ENCODE measurements around the gene DBN1. TPM values are rescaled to one million over a fixed set of nuclear protein-coding genes. Genes with fewer than 3 reads are reported as not detected.

Gene DBN1
- total and polyA plus RNA-seq, 9 of the 15 experiments (the other 6 are each of a cell fraction or from before 2014, with no cell fraction given): 0.25 to 87.2 (median 27.9) TPM

- intact Hi-C loops (cut with micrococcal nuclease) (no loop called here), in situ Hi-C loops (cut with MboI) (no loop called here)
- Histone ChIP-seq H4K20me1 (replicated peaks; ENCODE audit: control insufficient read depth, insufficient read depth, low read length) (no peaks in the 10 kb centered on the region), H3K4me3 (no peak overlapping the region), H3K4me1 (replicated peaks in 1 of 2; ENCODE audit: control insufficient read depth in 2 of 2, insufficient read depth in 2 of 2, low read length in 2 of 2) (peaks cover 26 to 64% of the 10 kb centered on the region in 2 experiments), H3K4me2 (ENCODE audit: insufficient read depth, low read length) (no peak overlapping the region), H3K9ac (ENCODE audit: insufficient read depth in 1 of 2, low read depth in 2 of 2, low read length in 2 of 2) (peak overlapping the region in 1 of 2 experiments; percentile 73; a peak in 2 of 4 replicates), H3K9me1 (ENCODE audit: control insufficient read depth, insufficient read depth, low read length) (no peaks in the 10 kb centered on the region), H3K27ac (ENCODE audit: extremely low read depth, low read depth, low read length) (no peak overlapping the region), H3K79me2 (ENCODE audit: control insufficient read depth, insufficient read depth, low read length) (peaks cover 14% of the 10 kb centered on the region; the same call in 2 of the 3 replicates), H3K27me3 (ENCODE audit: control insufficient read depth in 2 of 2, insufficient read depth in 2 of 2, low read length in 2 of 2) (no peaks in the 10 kb centered on the region), H2AFZ (ENCODE audit: low read depth, low read length) (no peak overlapping the region), H3K9me3 (replicated peaks; ENCODE audit: control insufficient read depth, insufficient read depth, low read depth, low read length) (no peaks in the 10 kb centered on the region), H3K36me3 (ENCODE audit: control insufficient read depth, insufficient read depth, low read length) (peaks cover 22% of the 10 kb centered on the region)
- CTCF ChIA-PET (ENCODE audit: low intra/inter-chr PET ratio): no interaction called here
- POLR2A ChIA-PET: interaction anchor here (0.6 to 1.6 kb wide), 6 partner anchors 8 to 88 kb away, joined by 3 to 7 read pairs (median 4); partner anchors contain the start of genes DDX41 and TMED9
- BruUV-seq (replicated peaks): no TSS peak
- no peak for ATAC-seq
- 90% methylated on average over 24 of the region's 47 CpGs for WGBS (ENCODE audit: insufficient coverage, low coverage, missing lambda C conversion rate)
- no peak for FAIRE-seq
- no peak for DNase-seq (ENCODE audit: extremely low read depth in 1 of 4, low spot score in 3 of 4)
- TF ChIP-seq VEZF1 (CRISPR knock-in tag; IDR thresholded peaks at IDR 0.05): no peak
- TF ChIP-seq PHF8 (IDR thresholded peaks at IDR 0.05; ENCODE audit: borderline replicate concordance, low read length): no peak
- peak; percentile 12; the same call in 1 of the 2 replicates for TF ChIP-seq RBFOX2 (IDR thresholded peaks at IDR 0.05; ENCODE audit: low read depth, low read length)
- 0 out of 2 replicates have a peak, but pooled peaks have one; percentile 33 for TF ChIP-seq POLR2G (IDR thresholded peaks at IDR 0.05; ENCODE audit: low read depth, low read length)
- peak; percentile 38 for TF ChIP-seq FIP1L1 (IDR thresholded peaks at IDR 0.05; ENCODE audit: low read depth, low read length, poor library complexity, severe bottlenecking)
Observed at GRCh38 chr5:177504086-177505056, 30.9 kb upstream of the DBN1 start.

All from K562 (cell line).